ENCODE measurements around the gene AP1S1.
A peak's percentile ranks its signal among the peaks of the same experiment; 100 is the strongest.

GRCh38 chr7:101121991-101122932 lies 32.0 kb upstream of the AP1S1 start:
- TF ChIP-seq TCF3 (CRISPR knock-in tag; IDR thresholded peaks at IDR 0.05) (0 out of 2 replicates have a peak, but pooled peaks have one; percentile 12), NRF1 (conservative IDR thresholded peaks at IDR 0.05 in 1 of 2, IDR thresholded peaks at IDR 0.05 in 1 of 2) (no peak), FOXJ3 (CRISPR knock-in tag; IDR thresholded peaks at IDR 0.05) (no peak), PHF8 (IDR thresholded peaks at IDR 0.05; ENCODE audit: borderline replicate concordance, low read length) (no peak), POLR2AphosphoS5 (IDR thresholded peaks at IDR 0.05; ENCODE audit: control insufficient read depth, insufficient read depth, low read depth, low read length) (no peak), POLR2A (conservative IDR thresholded peaks at IDR 0.05) (no peak), CEBPB (tag; IDR thresholded peaks at IDR 0.05) (peak; percentile 43; the same call in 1 of the 2 replicates), HBP1 (CRISPR knock-in tag; IDR thresholded peaks at IDR 0.05) (0 out of 2 replicates have a peak, but pooled peaks have one; percentile 41), GATAD2B (IDR thresholded peaks at IDR 0.05; ENCODE audit: borderline replicate concordance) (no peak), ZNF780A (CRISPR knock-in tag; IDR thresholded peaks at IDR 0.05) (no peak), ZNF23 (CRISPR knock-in tag; IDR thresholded peaks at IDR 0.05) (no peak)
